GM21367 (cell line): Measurements from ENCODE around the gene ELP6.
A peak's percentile ranks its signal among the peaks of the same experiment; 100 is the strongest.

Experiments used
- ATAC-seq: cut with Tn5 transposase; IDR thresholded peaks from one replicate; pipeline ENCODE4 v1.9.1; 2021; ENCODE audit not compliant: unreplicated experiment

Gene ELP6, protein sequence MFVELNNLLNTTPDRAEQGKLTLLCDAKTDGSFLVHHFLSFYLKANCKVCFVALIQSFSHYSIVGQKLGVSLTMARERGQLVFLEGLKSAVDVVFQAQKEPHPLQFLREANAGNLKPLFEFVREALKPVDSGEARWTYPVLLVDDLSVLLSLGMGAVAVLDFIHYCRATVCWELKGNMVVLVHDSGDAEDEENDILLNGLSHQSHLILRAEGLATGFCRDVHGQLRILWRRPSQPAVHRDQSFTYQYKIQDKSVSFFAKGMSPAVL

GRCh38 chr3:47513125-47513929, at the start of gene ELP6:
Gene ELP6, minus strand, starts transcription at chr3:47513712. Its CDS starts 122 bp downstream, at chr3:47513590.
- ATAC-seq, result peak; percentile 84

- no peak for ATAC-seq
Measured at GRCh38 chr3:47556351-47556750, 42.8 kb upstream of the ELP6 start.

DNA sequence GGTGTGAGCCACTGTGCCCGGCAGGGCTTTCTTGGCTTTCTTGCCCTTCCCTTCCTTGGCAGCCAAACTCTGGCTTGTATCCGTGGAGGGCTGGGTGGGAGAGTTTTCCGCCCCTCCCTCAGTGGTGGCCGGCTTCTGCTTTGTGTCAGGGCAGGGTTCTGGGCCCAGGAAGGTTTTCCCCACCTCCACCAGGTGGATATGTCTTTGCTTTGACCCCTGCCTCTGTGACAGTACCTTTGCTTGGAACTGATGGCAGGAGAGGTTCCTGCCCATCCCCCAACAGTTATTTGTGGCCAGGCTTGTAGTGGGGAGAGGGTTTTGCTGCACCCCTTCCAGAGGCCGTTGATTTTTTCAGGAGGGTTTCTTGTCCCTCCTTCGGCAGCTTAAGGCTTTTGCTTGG, 40.8 kb upstream of the ELP6 start:
- ATAC-seq, result no peak

GRCh38 chr3:47553407-47553806, 39.9 kb upstream of the ELP6 start:
- no peak for ATAC-seq

- no peak for ATAC-seq
Measured at GRCh38 chr3:47542471-47543173, 29.1 kb upstream of the ELP6 start.

DNA sequence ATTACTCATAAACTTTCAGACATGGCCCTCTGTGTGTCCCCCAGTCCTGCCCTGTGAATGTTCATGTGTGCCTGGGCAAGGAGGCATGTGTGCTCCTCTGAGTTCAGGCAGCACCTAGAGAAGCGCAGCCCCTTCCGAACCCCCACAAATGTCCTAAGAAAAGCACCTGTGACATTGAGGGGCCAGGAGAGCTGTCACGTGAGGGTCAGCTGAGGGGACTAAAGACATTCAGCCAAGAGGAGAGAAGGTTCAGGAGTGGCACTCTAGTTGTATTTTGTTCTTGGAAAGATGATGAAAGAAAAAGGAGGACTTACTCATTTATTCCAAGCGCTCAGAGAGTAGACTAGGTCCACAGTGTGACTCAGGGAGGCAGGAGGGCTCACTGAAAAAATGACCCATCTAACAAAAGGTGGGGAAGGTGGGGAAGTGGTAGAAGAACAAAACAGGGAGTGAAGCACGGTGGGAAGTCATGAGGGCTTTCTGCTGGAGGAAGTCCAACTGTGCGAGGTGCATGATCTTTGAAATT, 28.1 kb upstream of the ELP6 start:
- ATAC-seq, result no peak

DNA sequence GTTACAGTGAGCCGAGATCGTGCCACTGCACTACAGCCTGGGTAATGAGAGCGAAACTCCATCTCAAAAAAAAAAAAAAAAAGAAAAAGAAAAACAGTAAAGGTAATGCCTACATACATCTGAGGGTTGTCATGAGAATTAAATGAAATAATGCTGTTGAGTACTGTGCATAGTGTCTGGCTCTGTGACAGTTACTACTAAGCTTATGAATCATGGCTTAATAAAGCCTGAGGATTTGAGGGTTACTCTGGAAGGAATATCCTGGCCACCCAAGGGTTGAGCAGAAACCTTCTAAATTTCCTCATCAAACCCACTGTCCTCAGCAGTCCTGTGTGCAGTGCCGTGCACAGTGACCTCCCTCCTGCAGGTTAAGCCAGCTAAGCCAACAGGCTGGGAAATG, 26.8 kb upstream of the ELP6 start:
- ATAC-seq, result no peak

GRCh38 chr3:47536967-47537366, 23.5 kb upstream of the ELP6 start:
- no peak for ATAC-seq

DNA sequence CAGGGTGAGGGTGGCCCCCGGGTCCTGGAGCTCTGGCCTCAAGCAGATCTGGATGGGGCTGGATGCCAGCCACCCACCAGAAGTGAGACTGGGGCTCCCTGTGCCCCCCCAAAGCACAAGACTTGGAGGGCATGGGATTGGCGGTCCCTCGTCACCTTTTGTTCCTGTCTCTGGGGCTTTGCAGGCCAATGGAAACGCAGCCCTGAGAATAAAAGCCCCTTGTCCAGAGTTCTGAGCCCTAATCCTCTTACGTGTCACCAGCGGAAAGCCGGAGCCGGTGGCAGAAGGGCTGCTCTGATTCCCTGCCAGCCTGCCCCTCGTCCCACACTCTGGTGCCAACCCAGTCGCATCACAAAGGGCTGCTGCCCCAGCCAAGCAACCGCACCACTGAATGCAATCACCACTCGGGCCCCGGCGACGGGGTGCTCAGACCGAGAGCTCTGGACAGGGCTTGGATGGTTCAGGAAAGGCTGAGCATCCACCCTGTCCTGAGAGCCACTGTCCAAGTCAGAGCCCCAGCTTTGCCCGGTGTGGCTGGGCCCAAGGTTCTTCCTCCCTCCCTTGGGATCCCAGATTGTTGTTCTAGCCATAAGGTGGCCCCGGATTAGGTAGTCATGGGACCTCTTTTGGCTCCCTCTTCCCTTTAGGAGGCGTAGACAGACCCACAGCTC, 22.8 kb upstream of the ELP6 start:
- no peak for ATAC-seq

DNA sequence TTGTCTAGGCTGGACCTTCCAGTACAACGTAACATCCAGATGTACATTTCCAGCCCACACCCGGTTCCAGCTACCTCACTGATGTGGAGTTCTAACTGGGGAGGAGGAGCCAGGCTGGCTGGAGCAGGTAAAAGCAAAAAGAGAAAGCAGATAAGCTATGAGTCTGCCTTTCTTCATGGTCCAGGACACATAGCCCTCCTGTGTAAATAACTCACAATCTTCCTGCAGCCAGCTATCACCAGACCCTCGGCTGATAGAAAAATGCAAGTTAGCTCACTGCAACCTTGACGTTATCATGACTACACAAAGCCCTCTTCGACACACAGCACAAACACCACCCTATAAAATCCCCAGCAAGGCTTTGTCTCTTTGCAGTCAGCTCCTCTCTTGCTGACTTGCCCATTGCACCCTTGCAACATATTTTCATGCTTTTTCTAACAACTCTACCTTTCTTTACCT, 20.5 kb upstream of the ELP6 start:
- ATAC-seq, result no peak

GRCh38 chr3:47533481-47533880, 20.0 kb upstream of the ELP6 start:
- ATAC-seq, result no peak

- no peak for ATAC-seq
Measured at GRCh38 chr3:47527952-47528725, 14.6 kb upstream of the ELP6 start.

GRCh38 chr3:47525617-47526016, 12.1 kb upstream of the ELP6 start:
- no peak for ATAC-seq

DNA sequence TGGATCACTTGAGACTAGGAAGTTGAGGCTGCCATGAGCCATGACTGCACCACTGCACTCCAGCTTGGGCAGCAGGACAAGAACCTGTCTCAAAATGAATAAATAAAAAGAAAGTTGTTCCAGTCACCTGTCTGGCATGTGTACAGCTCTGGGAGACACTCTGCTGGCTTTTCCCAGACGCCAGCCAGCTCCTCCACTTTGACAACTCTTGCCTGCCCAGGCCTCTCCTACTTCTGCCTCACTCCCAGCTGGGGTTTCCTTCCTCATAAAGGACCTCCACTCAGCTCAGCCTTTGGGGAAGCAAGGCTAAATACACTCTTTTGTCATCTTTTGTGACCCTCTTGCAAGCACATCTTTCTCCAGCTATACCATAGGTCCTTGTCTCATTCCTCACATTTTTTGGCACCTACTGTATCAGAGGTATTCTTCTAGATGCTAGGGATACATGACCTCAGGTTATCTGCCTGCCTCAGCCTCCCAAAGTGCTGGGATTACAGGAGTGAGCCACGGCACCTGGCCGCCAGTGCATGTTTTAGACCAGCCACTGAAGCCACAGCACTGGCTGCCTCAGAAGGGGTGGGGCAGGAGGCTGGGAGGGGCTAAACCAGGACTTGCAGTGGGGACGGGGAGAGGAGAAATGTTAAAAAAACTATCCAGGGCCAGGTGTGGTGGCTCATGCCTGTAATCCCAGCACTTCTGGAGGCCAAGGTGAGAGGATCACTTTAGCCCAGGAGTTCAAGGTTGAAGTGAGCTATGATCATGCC, 10.0 kb upstream of the ELP6 start:
- ATAC-seq, result no peak

DNA sequence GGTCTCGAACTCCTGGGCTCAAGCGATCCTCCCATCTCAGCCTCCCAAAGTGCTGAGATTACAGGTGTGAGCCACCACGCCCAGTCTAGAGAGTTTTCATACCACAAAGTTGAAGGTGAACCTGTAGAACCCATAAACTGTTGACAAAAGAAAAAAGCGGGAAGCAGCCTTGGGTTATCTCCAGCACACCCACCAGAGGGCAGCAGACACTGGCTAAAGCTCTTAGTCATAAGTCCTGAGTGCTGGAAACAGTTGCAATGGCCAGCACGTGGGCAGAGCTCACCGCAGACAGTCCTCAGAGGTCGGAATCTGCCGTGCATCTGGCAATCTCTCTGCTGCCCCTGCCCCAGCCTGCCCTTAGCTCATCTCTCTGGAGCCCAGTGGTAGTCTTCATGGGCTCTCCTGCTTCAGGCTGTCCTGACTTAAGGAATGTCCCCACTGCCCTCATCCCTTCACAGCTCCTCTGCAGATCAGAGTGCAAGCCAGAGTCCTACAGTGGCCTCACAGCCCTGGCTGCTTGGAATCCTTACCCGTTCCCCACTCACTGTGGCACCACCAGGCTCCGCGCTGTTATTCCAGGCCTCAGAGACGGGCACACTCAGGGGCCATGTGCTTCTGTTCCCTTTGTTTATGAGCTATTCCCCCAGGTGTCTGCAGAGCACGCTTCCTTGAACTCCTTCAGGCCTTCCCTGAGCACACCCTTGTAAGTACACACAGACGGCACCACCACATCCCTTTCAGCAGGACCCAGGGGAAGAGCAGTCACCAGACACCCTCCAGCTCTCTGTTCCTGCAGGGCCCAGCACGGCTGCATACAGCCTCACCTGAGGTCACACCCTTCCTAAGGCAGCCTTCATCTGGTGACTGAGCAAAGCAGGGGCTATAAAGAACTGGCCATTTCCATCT, 8.8 kb upstream of the ELP6 start:
- ATAC-seq, result peak; percentile 45

GRCh38 chr3:47520756-47521155, 7.2 kb upstream of the ELP6 start:
- ATAC-seq, result no peak

DNA sequence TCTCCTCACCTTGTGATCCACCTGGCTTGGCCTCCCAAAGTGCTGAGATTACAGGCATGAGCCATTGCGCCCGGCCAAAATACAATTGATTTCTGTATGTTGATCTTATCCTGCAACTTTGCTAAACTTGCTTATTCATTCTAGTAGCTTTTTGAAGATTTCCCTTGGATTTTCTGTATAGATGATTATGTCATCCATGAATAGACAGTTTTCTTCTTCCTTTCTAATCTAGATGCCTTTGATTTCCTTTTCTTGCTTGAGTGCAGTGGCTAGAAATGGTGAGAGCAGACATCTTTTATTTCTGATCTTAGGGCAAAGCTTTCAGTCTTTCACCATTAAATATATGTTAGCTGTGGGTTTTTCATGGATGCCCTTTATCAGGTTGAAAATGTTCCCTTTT, 4.4 kb upstream of the ELP6 start:
- ATAC-seq, result no peak

GRCh38 chr3:47515864-47516319, 2.4 kb upstream of the ELP6 start:
- no peak for ATAC-seq
